GM12873 (cell line): Measurements from ENCODE around the gene FIG4.

Source experiments
- CTCF ChIP-seq: IDR thresholded peaks from 2 replicates; pipeline ENCODE4 v1.5.1; 2012; ENCODE audit warnings: low read depth, mild to moderate bottlenecking, moderate library complexity, low read length, control low read depth; ENCODE audit not compliant: insufficient read depth; ENCODE audit errors: missing control alignments

Gene FIG4

GRCh38 chr6:109722011-109722410 lies 30.9 kb downstream of the FIG4 start:
- no peak for TF ChIP-seq CTCF

GRCh38 chr6:109722564-109723254 lies 31.6 kb downstream of the FIG4 start:
- TF ChIP-seq CTCF = no peak

- no peak for TF ChIP-seq CTCF
Observed at GRCh38 chr6:109736273-109737025, 45.4 kb downstream of the FIG4 start.

- TF ChIP-seq CTCF = no peak
Observed at GRCh38 chr6:109738255-109738654, 47.2 kb downstream of the FIG4 start.

GRCh38 chr6:109738667-109739066 lies 47.6 kb downstream of the FIG4 start:
- TF ChIP-seq CTCF = no peak

GRCh38 chr6:109739686-109740085 lies 48.6 kb downstream of the FIG4 start:
- TF ChIP-seq CTCF = no peak

GRCh38 chr6:109740787-109741186 lies 49.7 kb downstream of the FIG4 start:
- no peak for TF ChIP-seq CTCF
